ENCODE measurements around the gene KCTD14.

DNA sequence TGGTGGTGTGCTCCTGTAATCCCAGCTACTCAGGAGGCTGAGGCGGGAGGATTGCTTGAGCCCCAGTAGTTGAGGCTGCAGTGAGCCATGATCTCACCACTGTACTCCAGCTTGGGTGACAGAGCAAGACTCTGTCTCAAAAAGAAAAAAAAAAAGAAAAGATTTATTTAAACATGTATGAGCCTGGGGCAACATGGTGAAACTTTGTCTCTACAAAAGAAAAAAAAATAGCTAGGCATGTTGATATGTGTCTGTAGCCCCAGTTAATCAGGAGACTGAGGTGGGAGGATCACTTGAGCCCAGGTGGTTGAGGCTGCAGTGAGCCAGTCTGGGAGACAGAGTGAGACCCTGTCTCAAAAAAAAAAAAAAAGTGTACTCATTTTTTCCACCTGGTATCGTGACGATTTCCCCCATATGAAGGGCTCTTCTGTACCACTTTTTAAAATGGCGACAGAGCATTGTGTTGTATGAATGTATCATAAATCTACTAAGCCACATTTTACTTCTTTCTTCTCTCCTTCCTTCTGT is 16.4 kb upstream of the KCTD14 start:
- TF ChIP-seq, protein P1, sequence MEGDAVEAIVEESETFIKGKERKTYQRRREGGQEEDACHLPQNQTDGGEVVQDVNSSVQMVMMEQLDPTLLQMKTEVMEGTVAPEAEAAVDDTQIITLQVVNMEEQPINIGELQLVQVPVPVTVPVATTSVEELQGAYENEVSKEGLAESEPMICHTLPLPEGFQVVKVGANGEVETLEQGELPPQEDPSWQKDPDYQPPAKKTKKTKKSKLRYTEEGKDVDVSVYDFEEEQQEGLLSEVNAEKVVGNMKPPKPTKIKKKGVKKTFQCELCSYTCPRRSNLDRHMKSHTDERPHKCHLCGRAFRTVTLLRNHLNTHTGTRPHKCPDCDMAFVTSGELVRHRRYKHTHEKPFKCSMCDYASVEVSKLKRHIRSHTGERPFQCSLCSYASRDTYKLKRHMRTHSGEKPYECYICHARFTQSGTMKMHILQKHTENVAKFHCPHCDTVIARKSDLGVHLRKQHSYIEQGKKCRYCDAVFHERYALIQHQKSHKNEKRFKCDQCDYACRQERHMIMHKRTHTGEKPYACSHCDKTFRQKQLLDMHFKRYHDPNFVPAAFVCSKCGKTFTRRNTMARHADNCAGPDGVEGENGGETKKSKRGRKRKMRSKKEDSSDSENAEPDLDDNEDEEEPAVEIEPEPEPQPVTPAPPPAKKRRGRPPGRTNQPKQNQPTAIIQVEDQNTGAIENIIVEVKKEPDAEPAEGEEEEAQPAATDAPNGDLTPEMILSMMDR (IDR thresholded peaks at IDR 0.05), result no peak
- TF ChIP-seq POLR2A (IDR thresholded peaks at IDR 0.05), result no peak
